Body of pancreas (tissue), 4 donors: ENCODE measurements around the gene CLEC4G. TPM values are rescaled to one million over a fixed set of nuclear protein-coding genes. Genes with fewer than 3 reads are reported as not detected.

Source experiments
- ATAC-seq: fragments of 150-250 bp; one replicate; pipeline ENCODE4 v1.9.1; 2016
- DNase-seq, 4 donors: peaks; one replicate each; pipeline ENCODE4 v3.0.0-alpha.2; 2019
- H3K27ac ChIP-seq, 4 donors: fragments of 200-600 bp; sonication (generic); 1 replicate in 3 of 4; 2 replicates in 1 of 4; pipeline versions ENCODE4 v1.5.1 to v1.6.1; 2016 to 2019; ENCODE audit warnings: mild to moderate bottlenecking in 1 of 4, mixed read lengths in 1 of 4, moderate library complexity in 1 of 4
- H3K27me3 ChIP-seq, 2 donors: fragments of 200-600 bp; sonication (generic); one replicate each; pipeline ENCODE4 v1.6.0; 2016; ENCODE audit warnings: mild to moderate bottlenecking in 1 of 2
- H3K36me3 ChIP-seq, 2 donors: fragments of 200-600 bp; sonication (generic); replicated peaks in 1 of 2; 2 replicates each; pipeline ENCODE4 v1.5.1; 2016; ENCODE audit warnings: low read depth in 2 of 2; ENCODE audit not compliant: insufficient read depth in 1 of 2
- H3K4me1 ChIP-seq: fragments of 200-600 bp; sonication (generic); one replicate; pipeline ENCODE4 v1.6.0; 2016
- H3K4me3 ChIP-seq, 2 donors: fragments of 200-600 bp; sonication (generic); 1 replicate in 1 of 2; 2 replicates in 1 of 2; pipeline ENCODE4 v1.5.1; 2016 to 2019
- H3K9me3 ChIP-seq, 3 donors: fragments of 200-600 bp; sonication (generic); 1 replicate in 2 of 3; 2 replicates in 1 of 3; pipeline ENCODE4 v1.5.1; 2016
- POLR2A ChIP-seq, 3 donors: fragments of 450-650 bp; IDR thresholded peaks; one replicate each; pipeline ENCODE4 v1.6.1; 2016; ENCODE audit warnings: antibody characterized with exemption in 3 of 3, mild to moderate bottlenecking in 2 of 3
- WGBS, 2 donors: methylation state at CpG; one replicate each; pipeline ENCODE4 v1.1.5; 2017; 5-methylcytosine and 5-hydroxymethylcytosine counted together
- intact Hi-C: fragments of 100-400 bp; cut with DNase I; formaldehyde crosslinking; loops from one replicate; pipeline ENCODE4 v1.15.1; 2023
- total RNA-seq, 2 donors: library from RNA; depleted of rRNA; stranded (reverse); fragments of >200 nt; gene quantifications; one replicate each; pipeline ENCODE4 v1.1.0, GENCODE V29; 2016
- TF ChIP-seq, protein P1 (sequence below), 7 experiments: fragments of 450-650 bp in 4 of 7; fragments of 200-600 bp in 3 of 7; sonication (generic) in 3 of 7; IDR thresholded peaks; one replicate each; pipeline ENCODE4 v1.5.1; 2016 to 2019; ENCODE audit warnings: antibody characterized with exemption in 7 of 7

Gene CLEC4G
- total RNA-seq, 2 donors from 2014 or later: 0.52 to 6.6 TPM

DNA sequence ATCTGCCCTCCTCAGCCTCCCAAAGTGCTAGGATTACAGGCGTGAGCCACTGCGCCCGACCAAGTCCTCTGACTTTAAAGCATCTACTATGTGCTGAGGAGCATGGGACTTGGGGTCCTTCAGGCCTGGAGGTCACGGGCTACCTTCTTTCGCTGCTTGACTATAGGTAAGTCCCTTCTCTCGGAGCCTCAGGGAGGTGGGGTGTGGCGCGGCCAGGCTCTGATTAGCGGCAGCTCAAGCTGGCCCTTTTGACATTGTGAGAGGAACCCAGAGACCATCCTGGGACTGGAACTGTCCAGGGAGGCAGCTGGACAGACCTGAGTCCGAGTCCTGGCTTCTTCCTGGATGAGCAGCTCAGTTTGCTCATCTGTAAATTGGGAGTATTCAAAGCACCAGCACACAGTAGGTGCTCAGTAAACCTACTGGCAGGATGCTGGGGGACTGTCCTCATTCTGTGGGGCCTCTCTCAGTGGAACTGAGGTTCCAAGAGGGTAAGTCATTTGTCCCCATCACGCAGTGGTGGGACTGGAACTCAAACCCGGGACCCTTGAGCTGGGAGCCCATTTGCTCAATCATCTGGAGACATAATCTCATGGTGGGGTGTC is 30.8 kb downstream of the CLEC4G start:
- no peaks in the 10 kb centered on the region for H3K36me3 ChIP-seq
- TF ChIP-seq, protein P1, sequence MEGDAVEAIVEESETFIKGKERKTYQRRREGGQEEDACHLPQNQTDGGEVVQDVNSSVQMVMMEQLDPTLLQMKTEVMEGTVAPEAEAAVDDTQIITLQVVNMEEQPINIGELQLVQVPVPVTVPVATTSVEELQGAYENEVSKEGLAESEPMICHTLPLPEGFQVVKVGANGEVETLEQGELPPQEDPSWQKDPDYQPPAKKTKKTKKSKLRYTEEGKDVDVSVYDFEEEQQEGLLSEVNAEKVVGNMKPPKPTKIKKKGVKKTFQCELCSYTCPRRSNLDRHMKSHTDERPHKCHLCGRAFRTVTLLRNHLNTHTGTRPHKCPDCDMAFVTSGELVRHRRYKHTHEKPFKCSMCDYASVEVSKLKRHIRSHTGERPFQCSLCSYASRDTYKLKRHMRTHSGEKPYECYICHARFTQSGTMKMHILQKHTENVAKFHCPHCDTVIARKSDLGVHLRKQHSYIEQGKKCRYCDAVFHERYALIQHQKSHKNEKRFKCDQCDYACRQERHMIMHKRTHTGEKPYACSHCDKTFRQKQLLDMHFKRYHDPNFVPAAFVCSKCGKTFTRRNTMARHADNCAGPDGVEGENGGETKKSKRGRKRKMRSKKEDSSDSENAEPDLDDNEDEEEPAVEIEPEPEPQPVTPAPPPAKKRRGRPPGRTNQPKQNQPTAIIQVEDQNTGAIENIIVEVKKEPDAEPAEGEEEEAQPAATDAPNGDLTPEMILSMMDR (IDR thresholded peaks at IDR 0.05): no peak
- TF ChIP-seq POLR2A (IDR thresholded peaks at IDR 0.05): no peak
- 74 to 79% methylated on average over 6 to 12 of the region's 12 CpGs for WGBS, 2 donors
- DNase-seq: no peak
- no peaks in the 10 kb centered on the region for H3K4me1 ChIP-seq
- no peaks in the 10 kb centered on the region for H3K9me3 ChIP-seq
- peaks cover 0 to 8% of the 10 kb centered on the region in 2 donors for H3K27me3 ChIP-seq
- H3K4me3 ChIP-seq: no peak overlapping the region
- intact Hi-C loops: no loop called here
- H3K27ac ChIP-seq: no peak overlapping the region
- no peak for ATAC-seq

GRCh38 chr19:7699417-7700401 is 32.2 kb downstream of the CLEC4G start:
- no peak overlapping the region for H3K4me3 ChIP-seq
- no peaks in the 10 kb centered on the region for H3K4me1 ChIP-seq
- intact Hi-C loops: no loop called here
- TF ChIP-seq, protein P1 (IDR thresholded peaks at IDR 0.05): no peak
- TF ChIP-seq POLR2A (IDR thresholded peaks at IDR 0.05): no peak
- 49 to 54% methylated on average over 14 to 15 of the region's 15 CpGs for WGBS, 2 donors
- H3K27ac ChIP-seq: no peak overlapping the region
- DNase-seq: no peak
- H3K36me3 ChIP-seq: no peaks in the 10 kb centered on the region
- H3K27me3 ChIP-seq: peaks cover 0 to 8% of the 10 kb centered on the region in 2 donors
- no peaks in the 10 kb centered on the region for H3K9me3 ChIP-seq
- no peak for ATAC-seq

- intact Hi-C loops: no loop called here
- H3K9me3 ChIP-seq: no peaks in the 10 kb centered on the region
- ATAC-seq (no peak), DNase-seq (no peak)
- H3K27me3 ChIP-seq: peaks cover 0 to 5% of the 10 kb centered on the region in 2 donors
- TF ChIP-seq, protein P1 (IDR thresholded peaks at IDR 0.05): no peak
- TF ChIP-seq POLR2A (IDR thresholded peaks at IDR 0.05): no peak
- no peak overlapping the region for H3K27ac ChIP-seq
- H3K36me3 ChIP-seq: no peaks in the 10 kb centered on the region
- H3K4me1 ChIP-seq: no peaks in the 10 kb centered on the region
- H3K4me3 ChIP-seq: no peak overlapping the region
- 21 to 25% methylated on average over 2 of the region's 2 CpGs for WGBS, 2 donors
These were observed 32.9 kb downstream of the CLEC4G start for GRCh38 chr19:7699003-7699402.

- no peak for TF ChIP-seq POLR2A (IDR thresholded peaks at IDR 0.05)
- TF ChIP-seq, protein P1 (IDR thresholded peaks at IDR 0.05): no peak
- Histone ChIP-seq H3K4me1 (no peaks in the 10 kb centered on the region), H3K36me3 (no peaks in the 10 kb centered on the region), H3K4me3 (no peak overlapping the region), H3K9me3 (no peaks in the 10 kb centered on the region), H3K27ac (no peak overlapping the region), H3K27me3 (peaks cover 0 to 5% of the 10 kb centered on the region in 2 donors)
- no peak for ATAC-seq
- intact Hi-C loops: no loop called here
- 13 to 19% methylated on average over 6 to 11 of the region's 11 CpGs for WGBS, 2 donors
- DNase-seq: no peak
These were observed 33.3 kb downstream of the CLEC4G start for GRCh38 chr19:7698583-7698982.
